Lung (tissue), 12 donors: ENCODE measurements around the gene SAMD8. TPM values are rescaled to one million over a fixed set of nuclear protein-coding genes. Genes with fewer than 3 reads are reported as not detected.

Source experiments
- ATAC-seq: fragments of 200-7000 bp; cut with Tn5 transposase; one replicate; pipeline ENCODE4 v1.9.1; 2020; ENCODE audit warnings: moderate number of reproducible peaks; ENCODE audit not compliant: insufficient read depth, low FRiP score
- DNase-seq, 3 donors: peaks; one replicate each; pipeline ENCODE4 v3.0.0-alpha.2; 2013 to 2017
- H3K27ac ChIP-seq, 2 donors: one replicate each; pipeline ENCODE4 v1.5.1; 2013; ENCODE audit warnings: mild to moderate bottlenecking in 2 of 2, moderate library complexity in 2 of 2, control low read depth in 1 of 2, inconsistent platforms in 1 of 2, low read depth in 1 of 2, low read length in 1 of 2
- H3K27me3 ChIP-seq, 3 donors: one replicate each; pipeline ENCODE4 v1.5.1; 2013; ENCODE audit warnings: low read length in 2 of 3; ENCODE audit not compliant: control insufficient read depth in 3 of 3, insufficient read depth in 3 of 3
- H3K36me3 ChIP-seq, 4 donors: one replicate each; pipeline ENCODE4 v1.5.1; 2013; ENCODE audit warnings: low read length in 4 of 4, mild to moderate bottlenecking in 1 of 4, moderate library complexity in 1 of 4; ENCODE audit not compliant: control insufficient read depth in 4 of 4, insufficient read depth in 4 of 4
- H3K4me1 ChIP-seq, 5 donors: one replicate each; pipeline ENCODE4 v1.5.1; 2013; ENCODE audit warnings: low read length in 5 of 5, mild to moderate bottlenecking in 2 of 5, moderate library complexity in 1 of 5; ENCODE audit not compliant: control insufficient read depth in 5 of 5, insufficient read depth in 5 of 5
- H3K4me3 ChIP-seq: one replicate; pipeline ENCODE4 v1.5.1; 2013; ENCODE audit warnings: mild to moderate bottlenecking, control low read depth, moderate library complexity
- H3K9ac ChIP-seq, 2 donors: one replicate each; pipeline ENCODE4 v1.5.1; 2013; ENCODE audit warnings: low read length in 2 of 2, control low read depth in 1 of 2; ENCODE audit not compliant: insufficient read depth in 1 of 2
- H3K9me3 ChIP-seq, 4 donors: one replicate each; pipeline ENCODE4 v1.5.1; 2013; ENCODE audit warnings: low read length in 3 of 4, mild to moderate bottlenecking in 1 of 4, moderate library complexity in 1 of 4; ENCODE audit not compliant: control insufficient read depth in 4 of 4, insufficient read depth in 3 of 4
- WGBS, 2 donors: extraction: QIAGEN DNeasy Blood & Tissue Kit; methylation state at CpG; one replicate each; pipeline ENCODE4 v1.1.7; 2013; 5-methylcytosine and 5-hydroxymethylcytosine counted together
- polyA plus RNA-seq, 2 donors: library from polyadenylated mRNA; stranded (reverse); fragments of 200-250 nt; gene quantifications; one replicate each; pipeline ENCODE4 v1.2.1, GENCODE V29; 2013
- total RNA-seq, 2 donors: library from RNA; depleted of rRNA in 1 of 2; stranded (reverse); fragments of >200 nt in 1 of 2; gene quantifications; one replicate each; pipeline ENCODE4 v1.2.1, GENCODE V29; 2014 to 2021
- TF ChIP-seq, protein P1 (sequence below): IDR thresholded peaks from 2 replicates; pipeline ENCODE4 v1.5.1; 2012; ENCODE audit warnings: mild to moderate bottlenecking; ENCODE audit errors: control extremely low read depth, extremely low read depth
- donor health status: control.
- donor health status: control.
- donor health status: Bipolar disorder and iron deficiency.
- donor health status: healthy.
- donor health status: DM: yes; HTN: yes; CAD: no.

The SAMD8 gene
- total and polyA plus RNA-seq, 4 donors, result 5.5 to 29.0 (median 11.3) TPM

DNA sequence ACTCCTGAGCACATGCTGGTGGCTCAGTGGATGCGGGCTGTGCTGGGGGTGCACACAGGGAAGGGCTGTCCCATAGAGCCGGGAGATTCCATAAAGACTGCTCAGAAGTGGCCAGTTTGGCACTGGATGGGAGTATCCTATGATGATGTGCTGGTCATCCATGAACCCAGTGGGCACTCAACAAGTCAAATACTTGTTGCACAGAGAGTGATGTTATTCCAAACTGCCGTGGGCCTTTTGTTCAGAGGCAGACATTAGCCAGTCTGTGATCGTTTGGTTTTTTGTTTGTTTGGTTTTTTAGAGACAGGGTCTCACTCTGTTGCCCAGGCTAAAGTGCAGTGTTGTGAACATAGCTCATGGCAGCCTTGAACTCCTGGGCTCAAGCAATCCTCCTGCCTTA lies 30.9 kb upstream of the SAMD8 start:
- Histone ChIP-seq H3K27ac (no peak overlapping the region), H3K36me3 (no peaks in the 10 kb centered on the region), H3K27me3 (no peaks in the 10 kb centered on the region), H3K4me3 (no peak overlapping the region), H3K9ac (no peak overlapping the region), H3K4me1 (peaks cover 0 to 26% (median 6%) of the 10 kb centered on the region in 5 donors), H3K9me3 (peaks cover 0 to 6% (median 2%) of the 10 kb centered on the region in 4 donors)
- TF ChIP-seq, protein P1, sequence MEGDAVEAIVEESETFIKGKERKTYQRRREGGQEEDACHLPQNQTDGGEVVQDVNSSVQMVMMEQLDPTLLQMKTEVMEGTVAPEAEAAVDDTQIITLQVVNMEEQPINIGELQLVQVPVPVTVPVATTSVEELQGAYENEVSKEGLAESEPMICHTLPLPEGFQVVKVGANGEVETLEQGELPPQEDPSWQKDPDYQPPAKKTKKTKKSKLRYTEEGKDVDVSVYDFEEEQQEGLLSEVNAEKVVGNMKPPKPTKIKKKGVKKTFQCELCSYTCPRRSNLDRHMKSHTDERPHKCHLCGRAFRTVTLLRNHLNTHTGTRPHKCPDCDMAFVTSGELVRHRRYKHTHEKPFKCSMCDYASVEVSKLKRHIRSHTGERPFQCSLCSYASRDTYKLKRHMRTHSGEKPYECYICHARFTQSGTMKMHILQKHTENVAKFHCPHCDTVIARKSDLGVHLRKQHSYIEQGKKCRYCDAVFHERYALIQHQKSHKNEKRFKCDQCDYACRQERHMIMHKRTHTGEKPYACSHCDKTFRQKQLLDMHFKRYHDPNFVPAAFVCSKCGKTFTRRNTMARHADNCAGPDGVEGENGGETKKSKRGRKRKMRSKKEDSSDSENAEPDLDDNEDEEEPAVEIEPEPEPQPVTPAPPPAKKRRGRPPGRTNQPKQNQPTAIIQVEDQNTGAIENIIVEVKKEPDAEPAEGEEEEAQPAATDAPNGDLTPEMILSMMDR, result no peak
- DNase-seq, result no peak
- 94 to 97% methylated on average over 4 of the region's 4 CpGs for WGBS, 2 donors
- ATAC-seq, result no peak

DNA sequence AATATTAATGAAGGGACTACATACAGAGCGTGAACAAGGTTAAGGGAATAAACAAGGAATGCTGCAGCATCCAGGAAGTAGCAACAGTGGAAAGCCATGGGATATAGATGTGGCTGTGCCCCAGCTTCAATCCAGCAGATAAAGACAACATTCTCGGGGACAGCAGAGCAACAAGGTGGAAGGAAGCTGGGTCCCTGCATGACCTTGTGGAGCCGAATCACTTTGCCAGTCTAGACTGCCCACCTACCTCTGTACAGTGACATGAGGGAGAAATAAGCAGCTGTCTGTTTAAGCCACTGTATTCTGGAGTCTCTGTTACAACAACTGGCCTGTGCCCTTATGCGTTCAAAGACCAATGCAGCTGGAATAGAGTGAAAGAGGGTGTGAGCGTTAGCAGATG lies 30.1 kb upstream of the SAMD8 start:
- ATAC-seq, result no peak
- Histone ChIP-seq H3K4me3 (no peak overlapping the region), H3K9me3 (peaks cover 0 to 6% (median 2%) of the 10 kb centered on the region in 4 donors), H3K36me3 (no peaks in the 10 kb centered on the region), H3K27me3 (no peaks in the 10 kb centered on the region), H3K4me1 (peaks cover 0 to 26% (median 6%) of the 10 kb centered on the region in 5 donors), H3K9ac (no peak overlapping the region), H3K27ac (no peak overlapping the region)
- DNase-seq, result no peak
- TF ChIP-seq, protein P1, result no peak
- WGBS, 2 donors, result 94 to 99% methylated on average over 5 of the region's 5 CpGs

DNA sequence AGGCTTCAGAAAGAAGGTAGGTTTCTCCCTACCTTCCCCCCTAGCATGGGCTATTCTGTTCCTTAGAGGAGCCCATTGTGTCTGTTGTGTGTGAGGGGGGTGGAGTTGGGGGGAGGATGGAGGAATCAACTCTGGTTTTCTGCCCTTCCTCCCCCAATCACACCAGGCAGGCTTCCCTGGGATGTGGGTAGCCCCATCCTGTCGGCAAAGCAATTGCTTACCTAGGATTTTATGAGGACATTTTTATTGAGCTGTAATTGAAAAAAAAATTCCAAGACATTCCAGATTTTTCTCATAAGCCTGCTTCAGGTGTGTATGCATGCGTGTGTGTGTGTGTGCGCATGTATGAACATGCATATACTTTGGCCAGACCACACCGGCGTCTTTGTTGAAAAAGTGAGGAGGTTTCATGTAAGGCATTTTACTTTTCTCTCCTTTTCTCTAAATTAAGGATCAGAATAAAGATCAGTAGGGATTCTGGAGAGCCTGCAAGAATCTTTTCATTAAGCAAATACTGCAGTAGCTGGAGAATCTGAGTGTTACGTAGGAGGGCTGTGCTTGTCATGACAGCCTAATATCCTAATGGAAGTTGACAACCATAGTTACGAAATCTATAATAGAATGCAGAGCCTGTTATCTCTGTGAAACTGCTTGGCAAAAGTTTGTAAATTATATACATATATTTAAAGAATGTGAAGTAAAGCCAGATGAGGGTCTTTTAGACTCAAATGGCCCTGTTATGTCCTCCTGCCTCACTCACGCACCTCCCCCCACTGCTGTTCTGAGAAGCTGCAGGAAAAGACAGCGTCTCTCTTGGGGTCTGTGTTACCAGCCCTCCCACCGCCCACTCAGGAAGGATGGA lies 27.3 kb upstream of the SAMD8 start:
- Histone ChIP-seq H3K36me3 (no peaks in the 10 kb centered on the region), H3K27ac (no peak overlapping the region), H3K9me3 (peaks cover 0 to 6% (median 2%) of the 10 kb centered on the region in 4 donors), H3K4me1 (peaks cover 0 to 26% (median 6%) of the 10 kb centered on the region in 5 donors), H3K4me3 (no peak overlapping the region), H3K27me3 (no peaks in the 10 kb centered on the region), H3K9ac (no peak overlapping the region)
- peak; percentile 41 to 79 (median 73) for DNase-seq
- TF ChIP-seq, protein P1, result no peak
- ATAC-seq, result no peak
- 80 to 84% methylated on average over 10 of the region's 10 CpGs for WGBS, 2 donors
